ENCODE measurements around the gene PCDH18. TPM values are rescaled to one million over a fixed set of nuclear protein-coding genes. Genes with fewer than 3 reads are reported as not detected.

The PCDH18 gene
- total and polyA plus RNA-seq, 2 of the 4 experiments (the other 2 are of a cell fraction) = 41.3 to 119 TPM

- Histone ChIP-seq H2AK5ac (ENCODE audit: low read depth, low read length) (no peak overlapping the region), H4K8ac (ENCODE audit: low read depth in 2 of 2, low read length in 2 of 2) (no peak overlapping the region), H3K27ac (ENCODE audit: insufficient read depth, low read length) (no peak overlapping the region), H4K5ac (ENCODE audit: low read depth, low read length) (no peak overlapping the region), H2BK5ac (ENCODE audit: low read depth, low read length, poor library complexity, severe bottlenecking) (no peak overlapping the region), H3K4me2 (ENCODE audit: low read depth, low read length) (no peak overlapping the region), H3K14ac (replicated peaks; ENCODE audit: low read depth, low read length) (no peak overlapping the region), H3K27me3 (ENCODE audit: control insufficient read depth, insufficient read depth, low read length) (no peaks in the 10 kb centered on the region), H3K9me3 (ENCODE audit: control insufficient read depth, insufficient read depth, low read length) (no peaks in the 10 kb centered on the region), H2BK120ac (ENCODE audit: low read depth, low read length) (no peak overlapping the region), H4K91ac (ENCODE audit: insufficient read depth, low read depth, low read length) (no peak overlapping the region), H2AFZ (replicated peaks; ENCODE audit: low read length, poor library complexity) (no peak overlapping the region), H3K9me1 (ENCODE audit: insufficient read depth, low read length) (no peaks in the 10 kb centered on the region), H3K4ac (ENCODE audit: low read depth, low read length) (no peak overlapping the region), H3K79me1 (ENCODE audit: low read depth in 1 of 2, low read length in 2 of 2) (no peaks in the 10 kb centered on the region), H3K18ac (ENCODE audit: low read depth, low read length) (no peak overlapping the region), H3K36me3 (ENCODE audit: control insufficient read depth, insufficient read depth, low read length) (no peaks in the 10 kb centered on the region), H2BK20ac (ENCODE audit: low read depth, low read length) (no peak overlapping the region), H2BK15ac (ENCODE audit: low read depth, low read length) (no peak overlapping the region), H2AK9ac (replicated peaks; ENCODE audit: low read depth, low read length, poor library complexity) (peak overlapping the region; percentile 55), H3K4me1 (ENCODE audit: control insufficient read depth, insufficient read depth, low read length) (0 out of 2 replicates have a peak, but pooled peaks cover 2% of the 10 kb centered on the region), H3K4me3 (ENCODE audit: insufficient read depth, low read depth, low read length) (no peak overlapping the region), H3K9ac (ENCODE audit: low read depth, low read length) (no peak overlapping the region), H4K20me1 (ENCODE audit: insufficient read depth, low read length) (no peaks in the 10 kb centered on the region), H3K56ac (ENCODE audit: extremely low read depth, insufficient read depth, low read length) (no peak overlapping the region), H3K23ac (ENCODE audit: low read depth, low read length) (no peak overlapping the region)
- in situ Hi-C loops (cut with MboI; ENCODE audit: low sequenced_read_pairs) (no loop called here), intact Hi-C loops (cut with micrococcal nuclease) (no loop called here), dilution Hi-C loops (cut with HindIII; ENCODE audit: low sequenced_read_pairs, unreplicated experiment) (no loop called here)
- BruUV-seq (replicated peaks) = no TSS peak
- TF ChIP-seq, protein P1, sequence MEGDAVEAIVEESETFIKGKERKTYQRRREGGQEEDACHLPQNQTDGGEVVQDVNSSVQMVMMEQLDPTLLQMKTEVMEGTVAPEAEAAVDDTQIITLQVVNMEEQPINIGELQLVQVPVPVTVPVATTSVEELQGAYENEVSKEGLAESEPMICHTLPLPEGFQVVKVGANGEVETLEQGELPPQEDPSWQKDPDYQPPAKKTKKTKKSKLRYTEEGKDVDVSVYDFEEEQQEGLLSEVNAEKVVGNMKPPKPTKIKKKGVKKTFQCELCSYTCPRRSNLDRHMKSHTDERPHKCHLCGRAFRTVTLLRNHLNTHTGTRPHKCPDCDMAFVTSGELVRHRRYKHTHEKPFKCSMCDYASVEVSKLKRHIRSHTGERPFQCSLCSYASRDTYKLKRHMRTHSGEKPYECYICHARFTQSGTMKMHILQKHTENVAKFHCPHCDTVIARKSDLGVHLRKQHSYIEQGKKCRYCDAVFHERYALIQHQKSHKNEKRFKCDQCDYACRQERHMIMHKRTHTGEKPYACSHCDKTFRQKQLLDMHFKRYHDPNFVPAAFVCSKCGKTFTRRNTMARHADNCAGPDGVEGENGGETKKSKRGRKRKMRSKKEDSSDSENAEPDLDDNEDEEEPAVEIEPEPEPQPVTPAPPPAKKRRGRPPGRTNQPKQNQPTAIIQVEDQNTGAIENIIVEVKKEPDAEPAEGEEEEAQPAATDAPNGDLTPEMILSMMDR (conservative IDR thresholded peaks at IDR 0.05; ENCODE audit: low read depth, low read length) = no peak
- TF ChIP-seq NFE2L2 (IDR thresholded peaks at IDR 0.05; ENCODE audit: low read depth, low read length) (no peak), RFX5 (IDR thresholded peaks at IDR 0.05; ENCODE audit: low read depth, low read length) (no peak), POLR2A (IDR thresholded peaks at IDR 0.05; ENCODE audit: low read depth, low read length) (no peak), FOS (IDR thresholded peaks at IDR 0.05; ENCODE audit: low read depth, low read length) (no peak), SMC3 (IDR thresholded peaks at IDR 0.05; ENCODE audit: low read depth, low read length) (no peak), CEBPB (IDR thresholded peaks at IDR 0.05; ENCODE audit: low read depth, low read length) (no peak), RCOR1 (IDR thresholded peaks at IDR 0.05; ENCODE audit: insufficient replicate concordance, low read length) (no peak), RAD21 (IDR thresholded peaks at IDR 0.05; ENCODE audit: low read length) (no peak), BHLHE40 (IDR thresholded peaks at IDR 0.05; ENCODE audit: low read depth, low read length) (no peak), MAFK (IDR thresholded peaks at IDR 0.05; ENCODE audit: low read depth, low read length) (no peak), MAZ (IDR thresholded peaks at IDR 0.05; ENCODE audit: borderline replicate concordance, low read depth, low read length) (no peak), MXI1 (IDR thresholded peaks at IDR 0.05; ENCODE audit: borderline replicate concordance, low read depth, low read length) (no peak), CHD1 (IDR thresholded peaks at IDR 0.05; ENCODE audit: low read depth, low read length) (no peak), USF2 (IDR thresholded peaks at IDR 0.05; ENCODE audit: low read depth, low read length) (no peak)
- TF ChIP-seq, protein P2, sequence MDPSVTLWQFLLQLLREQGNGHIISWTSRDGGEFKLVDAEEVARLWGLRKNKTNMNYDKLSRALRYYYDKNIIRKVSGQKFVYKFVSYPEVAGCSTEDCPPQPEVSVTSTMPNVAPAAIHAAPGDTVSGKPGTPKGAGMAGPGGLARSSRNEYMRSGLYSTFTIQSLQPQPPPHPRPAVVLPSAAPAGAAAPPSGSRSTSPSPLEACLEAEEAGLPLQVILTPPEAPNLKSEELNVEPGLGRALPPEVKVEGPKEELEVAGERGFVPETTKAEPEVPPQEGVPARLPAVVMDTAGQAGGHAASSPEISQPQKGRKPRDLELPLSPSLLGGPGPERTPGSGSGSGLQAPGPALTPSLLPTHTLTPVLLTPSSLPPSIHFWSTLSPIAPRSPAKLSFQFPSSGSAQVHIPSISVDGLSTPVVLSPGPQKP (IDR thresholded peaks at IDR 0.05; ENCODE audit: borderline replicate concordance, low read depth, low read length) = no peak
- POLR2A ChIA-PET (ENCODE audit: unreplicated experiment) = no interaction called here
- CTCF ChIA-PET = no interaction called here
- WGBS, 2 experiments (ENCODE audit: extremely low coverage in 2 of 2, insufficient read length in 1 of 2) = 100% methylated on average over 1 of the region's 1 CpG; no CpG with 5 or more reads in 1 of the 2 experiments
- DNase-seq (no peak), ATAC-seq (ENCODE audit: low read depth) (no peak)
Observed at GRCh38 chr4:137572647-137573046, 40.4 kb upstream of the PCDH18 start.
